Esophagus (tissue), 2 donors: Measurements from ENCODE around the gene GUCA1A. TPM values are rescaled to one million over a fixed set of nuclear protein-coding genes. Genes with fewer than 3 reads are reported as not detected.
"Not testable (repeated sequence)": the region's sequence is repeated elsewhere in the genome, so short reads cannot be mapped to it uniquely, and the experiment has no call there.

Source experiments
- H3K27ac ChIP-seq, 2 donors: one replicate each; pipeline ENCODE4 v1.5.1; 2013; ENCODE audit warnings: low read depth in 2 of 2, mild to moderate bottlenecking in 2 of 2, inconsistent platforms in 1 of 2, low read length in 1 of 2, moderate library complexity in 1 of 2
- H3K27me3 ChIP-seq, 2 donors: one replicate each; pipeline ENCODE4 v1.6.1; 2013; ENCODE audit warnings: low read length in 2 of 2, control low read depth in 1 of 2, mild to moderate bottlenecking in 1 of 2; ENCODE audit not compliant: insufficient read depth in 2 of 2, control insufficient read depth in 1 of 2
- H3K36me3 ChIP-seq, 2 donors: one replicate each; pipeline ENCODE4 v1.6.1; 2013; ENCODE audit warnings: low read length in 1 of 2; ENCODE audit not compliant: control insufficient read depth in 2 of 2, insufficient read depth in 2 of 2
- H3K4me1 ChIP-seq, 2 donors: one replicate each; pipeline ENCODE4 v1.6.1; 2013; ENCODE audit warnings: low read length in 1 of 2; ENCODE audit not compliant: control insufficient read depth in 2 of 2, insufficient read depth in 2 of 2
- H3K4me3 ChIP-seq, 2 donors: one replicate each; pipeline ENCODE4 v1.5.1; 2013; ENCODE audit warnings: low read length in 2 of 2, mild to moderate bottlenecking in 2 of 2, low read depth in 1 of 2, moderate library complexity in 1 of 2
- H3K9me3 ChIP-seq, 2 donors: one replicate each; pipeline ENCODE4 v1.6.1; 2013; ENCODE audit warnings: mild to moderate bottlenecking in 2 of 2, low read depth in 1 of 2, low read length in 1 of 2, moderate library complexity in 1 of 2; ENCODE audit not compliant: control insufficient read depth in 2 of 2, insufficient read depth in 1 of 2
- WGBS, 2 donors: extraction: QIAGEN DNeasy Blood & Tissue Kit; methylation state at CpG; one replicate each; pipeline ENCODE4 v1.1.7; 2013; 5-methylcytosine and 5-hydroxymethylcytosine counted together
- polyA plus RNA-seq, 2 donors: library from polyadenylated mRNA; stranded (reverse); fragments of 200-250 nt; gene quantifications; one replicate each; pipeline ENCODE4 v1.2.3, GENCODE V29; 2013
- donor health status: healthy with polysubstance abuse.
- donor health status: Bipolar disorder and iron deficiency.

The GUCA1A gene
- polyA plus RNA-seq, 2 donors: not detected

- Histone ChIP-seq H3K27ac (peak overlapping the region in 1 of 2 donors; percentile 3), H3K36me3 (no peaks in the 10 kb centered on the region), H3K4me1 (peaks cover 5 to 7% of the 10 kb centered on the region in 2 donors), H3K4me3 (no peak overlapping the region), H3K27me3 (no peaks in the 10 kb centered on the region), H3K9me3 (peaks cover 0 to 3% of the 10 kb centered on the region in 2 donors)
- 12 to 13% methylated on average over 8 of the region's 8 CpGs for WGBS, 2 donors
These were observed 6.6 kb upstream of the GUCA1A start for GRCh38 chr6:42166444-42167141.

- Histone ChIP-seq H3K4me3 (no peak overlapping the region), H3K4me1 (peaks cover 2 to 6% of the 10 kb centered on the region in 2 donors), H3K9me3 (no peaks in the 10 kb centered on the region), H3K27ac (no peak overlapping the region), H3K36me3 (no peaks in the 10 kb centered on the region), H3K27me3 (no peaks in the 10 kb centered on the region)
- 79 to 87% methylated on average over 6 of the region's 6 CpGs for WGBS, 2 donors
These were observed 4.5 kb upstream of the GUCA1A start for GRCh38 chr6:42168650-42169049.

- not testable (repeated sequence) for H3K27me3 ChIP-seq, H3K9me3 ChIP-seq, H3K4me1 ChIP-seq, H3K27ac ChIP-seq, H3K4me3 ChIP-seq, H3K36me3 ChIP-seq
- WGBS, 2 donors: 53 to 97% methylated on average over 2 of the region's 2 CpGs
These were observed 3.4 kb upstream of the GUCA1A start for GRCh38 chr6:42169780-42170179.

GRCh38 chr6:42171813-42172581, 1.2 kb upstream of the GUCA1A start:
- Histone ChIP-seq H3K27ac (no peak overlapping the region), H3K4me3 (no peak overlapping the region), H3K27me3 (no peaks in the 10 kb centered on the region), H3K36me3 (no peaks in the 10 kb centered on the region), H3K9me3 (no peaks in the 10 kb centered on the region), H3K4me1 (peaks cover under 1 to 3% of the 10 kb centered on the region in 2 donors)
- WGBS, 2 donors: 86 to 88% methylated on average over 7 of the region's 7 CpGs

- 73 to 77% methylated on average over 5 of the region's 5 CpGs for WGBS, 2 donors
These were observed 2.7 kb downstream of the GUCA1A start for GRCh38 chr6:42175860-42176259.

GRCh38 chr6:42176981-42177380, 3.8 kb downstream of the GUCA1A start:
- Histone ChIP-seq H3K27me3 (no peaks in the 10 kb centered on the region), H3K4me3 (no peak overlapping the region), H3K36me3 (no peaks in the 10 kb centered on the region), H3K4me1 (peaks cover 0 to 2% of the 10 kb centered on the region in 2 donors), H3K27ac (no peak overlapping the region), H3K9me3 (no peaks in the 10 kb centered on the region)

More at GRCh38 chr6:42175860-42176259, 2.7 kb downstream of the GUCA1A start:
- no peaks in the 10 kb centered on the region for H3K27me3 ChIP-seq
- H3K4me1 ChIP-seq: peaks cover 0 to 2% of the 10 kb centered on the region in 2 donors
- no peak overlapping the region for H3K4me3 ChIP-seq
- no peak overlapping the region for H3K27ac ChIP-seq
- H3K36me3 ChIP-seq: no peaks in the 10 kb centered on the region
- no peaks in the 10 kb centered on the region for H3K9me3 ChIP-seq

GRCh38 chr6:42177514-42178364, 4.6 kb downstream of the GUCA1A start:
- H3K27me3 ChIP-seq: no peaks in the 10 kb centered on the region
- WGBS, 2 donors: 28 to 39% methylated on average over 27 of the region's 27 CpGs

GRCh38 chr6:42179261-42179944, 6.2 kb downstream of the GUCA1A start:
- Histone ChIP-seq H3K4me1 (no peaks in the 10 kb centered on the region), H3K27ac (no peak overlapping the region), H3K4me3 (no peak overlapping the region), H3K27me3 (no peaks in the 10 kb centered on the region), H3K36me3 (no peaks in the 10 kb centered on the region), H3K9me3 (no peaks in the 10 kb centered on the region)
- WGBS, 2 donors: 91 to 92% methylated on average over 20 of the region's 20 CpGs

More at GRCh38 chr6:42177514-42178364, 4.6 kb downstream of the GUCA1A start:
- Histone ChIP-seq H3K27ac (no peak overlapping the region), H3K36me3 (no peaks in the 10 kb centered on the region), H3K4me3 (no peak overlapping the region), H3K9me3 (no peaks in the 10 kb centered on the region), H3K4me1 (no peaks in the 10 kb centered on the region)

- Histone ChIP-seq H3K27ac (no peak overlapping the region), H3K4me1 (no peaks in the 10 kb centered on the region), H3K4me3 (no peak overlapping the region), H3K9me3 (no peaks in the 10 kb centered on the region), H3K27me3 (no peaks in the 10 kb centered on the region), H3K36me3 (peaks cover 0 to 3% of the 10 kb centered on the region in 2 donors)
- 59 to 62% methylated on average over 3 of the region's 3 CpGs for WGBS, 2 donors
These were observed 6.8 kb downstream of the GUCA1A start for GRCh38 chr6:42179945-42180313.
